B cell (primary cell): Measurements from ENCODE around the gene BTF3L4. TPM values are rescaled to one million over a fixed set of nuclear protein-coding genes. Genes with fewer than 3 reads are reported as not detected.

Source experiments
- ATAC-seq: fragments of 200-7000 bp; cut with Tn5 transposase; one replicate; pipeline ENCODE4 v1.10.0; 2021; ENCODE audit warnings: low read depth, mild to moderate bottlenecking, moderate number of reproducible peaks, moderate library complexity
- CTCF ChIA-PET: fragments of 350-600 bp; sonication (Branson Sonifier 250); formaldehyde crosslinking; loops from one replicate; lab custom pipeline; 2021; ENCODE audit warnings: antibody characterized with exemption, inconsistent platforms; lab: Charles Lee
- POLR2A ChIA-PET: fragments of 350-600 bp; sonication (Branson Sonifier 250); formaldehyde crosslinking; loops from one replicate; lab custom pipeline; 2021; ENCODE audit warnings: antibody characterized with exemption; lab: Charles Lee
- DNase-seq: peaks from one replicate; pipeline ENCODE4 v3.0.0; 2013
- H2AFZ ChIP-seq: 2 replicates; pipeline ENCODE4 v1.6.1; 2012; ENCODE audit warnings: mild to moderate bottlenecking, low read depth, low read length; ENCODE audit not compliant: insufficient read depth, poor library complexity, severe bottlenecking
- H3K27ac ChIP-seq, 2 donors: 1 replicate in 1 of 2; 2 replicates in 1 of 2; pipeline ENCODE4 v1.5.1; 2012 to 2013; ENCODE audit warnings: low read length in 2 of 2, mild to moderate bottlenecking in 2 of 2, moderate library complexity in 1 of 2
- H3K27me3 ChIP-seq, 4 experiments: fragments of 200-600 bp in 1 of 4; sonication (generic) in 1 of 4; replicated peaks in 1 of 4; 1 replicate in 2 of 4; 2 replicates in 2 of 4; pipeline versions ENCODE4 v1.6.1 to v1.7.0; 2013 to 2016; ENCODE audit warnings: low read length in 3 of 4, mild to moderate bottlenecking in 2 of 4, mixed read lengths in 1 of 4, moderate library complexity in 1 of 4; ENCODE audit not compliant: insufficient read depth in 4 of 4, control insufficient read depth in 3 of 4; ENCODE audit errors: control extremely low read depth in 1 of 4
- H3K36me3 ChIP-seq, 2 experiments: replicated peaks in 1 of 2; 1 replicate in 1 of 2; 2 replicates in 1 of 2; pipeline versions ENCODE4 v1.6.1 to v1.7.1; 2013; ENCODE audit warnings: low read length in 1 of 2; ENCODE audit not compliant: insufficient read depth in 2 of 2, control insufficient read depth in 1 of 2; ENCODE audit errors: control extremely low read depth in 1 of 2, extremely low read depth in 1 of 2
- H3K4me1 ChIP-seq, 2 donors: fragments of 200-600 bp in 1 of 2; sonication (generic) in 1 of 2; 1 replicate in 1 of 2; 2 replicates in 1 of 2; pipeline versions ENCODE4 v1.5.1 to v1.6.1; 2013 to 2017; ENCODE audit warnings: low read length in 2 of 2; ENCODE audit not compliant: control insufficient read depth in 2 of 2, insufficient read depth in 2 of 2
- H3K4me2 ChIP-seq: replicated peaks from 2 replicates; pipeline ENCODE3; 2012; ENCODE audit warnings: mild to moderate bottlenecking, low read depth, low read length; ENCODE audit not compliant: poor library complexity, severe bottlenecking
- H3K4me3 ChIP-seq, 5 experiments: fragments of 200-600 bp in 1 of 5; sonication (generic) in 1 of 5; 1 replicate in 3 of 5; 2 replicates in 2 of 5; pipeline versions ENCODE4 v1.5.1 to v1.7.0; 2011 to 2016; ENCODE audit warnings: low read length in 4 of 5, mild to moderate bottlenecking in 4 of 5, low read depth in 2 of 5, control low read depth in 1 of 5, moderate library complexity in 1 of 5; ENCODE audit not compliant: insufficient read depth in 1 of 5; ENCODE audit errors: control extremely low read depth in 1 of 5, extremely low read depth in 1 of 5
- H3K79me2 ChIP-seq: fragments of 200-600 bp; sonication (generic); one replicate; pipeline ENCODE4 v1.6.0; 2016; ENCODE audit warnings: low read length; ENCODE audit not compliant: control insufficient read depth, insufficient read depth
- H3K9ac ChIP-seq: fragments of 200-600 bp; sonication (generic); 2 replicates; pipeline ENCODE4 v1.6.1; 2017; ENCODE audit warnings: mild to moderate bottlenecking, low read length, moderate library complexity
- H3K9me3 ChIP-seq, 3 donors: one replicate each; pipeline versions ENCODE4 v1.6.1 to v1.7.1; 2013; ENCODE audit warnings: low read length in 2 of 3; ENCODE audit not compliant: control insufficient read depth in 2 of 3, insufficient read depth in 1 of 3; ENCODE audit errors: control extremely low read depth in 1 of 3
- H4K20me1 ChIP-seq: 2 replicates; pipeline ENCODE4 v1.6.0; 2012; ENCODE audit warnings: mild to moderate bottlenecking, low read length; ENCODE audit not compliant: insufficient read depth, control insufficient read depth, poor library complexity, severe bottlenecking
- H3K27ac Mint-ChIP-seq: one replicate; pipeline ENCODE4 v1.8.0; 2021; ENCODE audit warnings: mixed read lengths
- H3K27me3 Mint-ChIP-seq: one replicate; pipeline ENCODE4 v1.8.0; 2021; ENCODE audit warnings: mixed read lengths
- H3K4me1 Mint-ChIP-seq: one replicate; pipeline ENCODE4 v1.8.0; 2021; ENCODE audit warnings: mixed read lengths
- H3K4me3 Mint-ChIP-seq: one replicate; pipeline ENCODE4 v1.8.0; 2021; ENCODE audit warnings: mixed read lengths
- H3K9me3 Mint-ChIP-seq: one replicate; pipeline ENCODE4 v1.8.0; 2022; ENCODE audit warnings: mixed read lengths; ENCODE audit not compliant: insufficient read depth
- EZH2 ChIP-seq: IDR thresholded peaks from 2 replicates; pipeline ENCODE4 v1.6.1; 2012; ENCODE audit warnings: borderline replicate concordance, low read depth, mild to moderate bottlenecking, moderate library complexity, low read length; ENCODE audit not compliant: insufficient read depth, poor library complexity, severe bottlenecking
- intact Hi-C: fragments of 100-400 bp; cut with micrococcal nuclease; formaldehyde crosslinking; loops from one replicate; pipeline ENCODE4 v1.10.0; 2022
- polyA plus RNA-seq: library from polyadenylated mRNA; depleted of rRNA; stranded (reverse); fragments of >200 nt; gene quantifications from 2 replicates; pipeline ENCODE4 v1.2.3, GENCODE V29; 2012
- total RNA-seq, 2 donors: library from RNA; stranded (reverse); fragments of 120-200 nt in 1 of 2; gene quantifications; 1 replicate in 1 of 2; 2 replicates in 1 of 2; pipeline versions ENCODE4 v1.2.3 to v1.2.4, GENCODE V29; 2013 to 2022
- TF ChIP-seq, protein P1 (sequence below): fragments of 200-600 bp; IDR thresholded peaks from one replicate; pipeline ENCODE4 v1.8.0; 2022; ENCODE audit warnings: antibody characterized with exemption, mild to moderate bottlenecking

BTF3L4 gene
- total and polyA plus RNA-seq, 2 donors (not counting 1 experiment from before 2014, with no cell fraction given): 16.0 to 32.7 TPM

DNA sequence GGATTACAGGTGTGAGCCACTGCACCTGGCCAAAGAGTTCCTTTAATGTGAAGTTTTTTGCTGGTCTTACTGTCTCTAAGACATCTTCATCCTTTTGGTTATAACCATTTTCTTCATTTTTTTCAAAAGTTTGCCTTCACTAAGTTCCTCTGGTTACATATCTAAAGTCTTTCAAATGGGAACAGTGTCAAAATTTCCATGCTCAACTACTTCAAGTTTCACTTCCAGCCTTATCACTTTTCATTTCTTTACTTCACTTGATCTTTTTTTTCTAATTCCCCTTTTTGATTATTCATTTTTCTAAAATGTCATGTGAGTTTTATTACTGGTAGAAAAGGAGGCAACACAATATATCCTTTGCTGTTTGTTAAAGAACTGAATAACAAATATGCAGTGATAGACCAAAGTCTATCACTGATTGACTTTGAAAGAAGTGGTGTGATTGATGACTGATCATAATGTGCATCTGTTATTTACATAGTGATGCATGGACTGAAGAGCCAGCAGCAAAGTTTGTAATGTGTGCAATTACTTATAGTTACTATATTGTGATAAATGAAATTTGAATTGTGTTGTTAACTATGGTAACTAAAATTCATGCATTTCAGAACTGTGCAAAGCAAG is 69.8 kb downstream of the BTF3L4 start:
- H3K4me1 ChIP-seq: no peaks in the 10 kb centered on the region
- peaks cover 0 to 8% (median 5%) of the 10 kb centered on the region in 4 experiments for H3K27me3 ChIP-seq
- no peaks in the 10 kb centered on the region for H3K9me3 Mint-ChIP-seq
- H4K20me1 ChIP-seq: no peaks in the 10 kb centered on the region
- H3K4me2 ChIP-seq: no peak overlapping the region
- peaks cover 47% of the 10 kb centered on the region for H3K27me3 Mint-ChIP-seq
- DNase-seq (no peak), ATAC-seq (no peak)
- H3K36me3 ChIP-seq: no peaks in the 10 kb centered on the region
- H3K9me3 ChIP-seq: no peaks in the 10 kb centered on the region
- H3K4me1 Mint-ChIP-seq: peaks cover 3% of the 10 kb centered on the region
- ChIA-PET CTCF (interaction anchor here (1.0 to 2.7 kb wide), 4 partner anchors 163 to 560 kb away, joined by 3 to 25 read pairs (median 10); no protein-coding TSS in a partner anchor), POLR2A (no interaction called here)
- intact Hi-C loops: no loop called here
- H3K4me3 Mint-ChIP-seq: no peak overlapping the region
- no peak overlapping the region for H2AFZ ChIP-seq
- TF ChIP-seq, protein P1, sequence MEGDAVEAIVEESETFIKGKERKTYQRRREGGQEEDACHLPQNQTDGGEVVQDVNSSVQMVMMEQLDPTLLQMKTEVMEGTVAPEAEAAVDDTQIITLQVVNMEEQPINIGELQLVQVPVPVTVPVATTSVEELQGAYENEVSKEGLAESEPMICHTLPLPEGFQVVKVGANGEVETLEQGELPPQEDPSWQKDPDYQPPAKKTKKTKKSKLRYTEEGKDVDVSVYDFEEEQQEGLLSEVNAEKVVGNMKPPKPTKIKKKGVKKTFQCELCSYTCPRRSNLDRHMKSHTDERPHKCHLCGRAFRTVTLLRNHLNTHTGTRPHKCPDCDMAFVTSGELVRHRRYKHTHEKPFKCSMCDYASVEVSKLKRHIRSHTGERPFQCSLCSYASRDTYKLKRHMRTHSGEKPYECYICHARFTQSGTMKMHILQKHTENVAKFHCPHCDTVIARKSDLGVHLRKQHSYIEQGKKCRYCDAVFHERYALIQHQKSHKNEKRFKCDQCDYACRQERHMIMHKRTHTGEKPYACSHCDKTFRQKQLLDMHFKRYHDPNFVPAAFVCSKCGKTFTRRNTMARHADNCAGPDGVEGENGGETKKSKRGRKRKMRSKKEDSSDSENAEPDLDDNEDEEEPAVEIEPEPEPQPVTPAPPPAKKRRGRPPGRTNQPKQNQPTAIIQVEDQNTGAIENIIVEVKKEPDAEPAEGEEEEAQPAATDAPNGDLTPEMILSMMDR: no peak
- TF ChIP-seq EZH2: no peak
- no peak overlapping the region for H3K27ac ChIP-seq
- no peak overlapping the region for H3K9ac ChIP-seq
- H3K27ac Mint-ChIP-seq: no peak overlapping the region
- H3K4me3 ChIP-seq: no peak overlapping the region
- H3K79me2 ChIP-seq: no peaks in the 10 kb centered on the region
